Bladder microvascular endothelial cell (primary cell): ENCODE results near the gene TNFRSF11A. TPM values are rescaled to one million over a fixed set of nuclear protein-coding genes. Genes with fewer than 3 reads are reported as not detected.

Experiments used
- total RNA-seq: library from RNA; depleted of rRNA; stranded (reverse); fragments of >200 nt; gene quantifications from 2 replicates; pipeline ENCODE4 v1.2.3, GENCODE V29; 2014

The TNFRSF11A gene
- total RNA-seq = 4.4 and 21.5 TPM in 2 replicates

DNA sequence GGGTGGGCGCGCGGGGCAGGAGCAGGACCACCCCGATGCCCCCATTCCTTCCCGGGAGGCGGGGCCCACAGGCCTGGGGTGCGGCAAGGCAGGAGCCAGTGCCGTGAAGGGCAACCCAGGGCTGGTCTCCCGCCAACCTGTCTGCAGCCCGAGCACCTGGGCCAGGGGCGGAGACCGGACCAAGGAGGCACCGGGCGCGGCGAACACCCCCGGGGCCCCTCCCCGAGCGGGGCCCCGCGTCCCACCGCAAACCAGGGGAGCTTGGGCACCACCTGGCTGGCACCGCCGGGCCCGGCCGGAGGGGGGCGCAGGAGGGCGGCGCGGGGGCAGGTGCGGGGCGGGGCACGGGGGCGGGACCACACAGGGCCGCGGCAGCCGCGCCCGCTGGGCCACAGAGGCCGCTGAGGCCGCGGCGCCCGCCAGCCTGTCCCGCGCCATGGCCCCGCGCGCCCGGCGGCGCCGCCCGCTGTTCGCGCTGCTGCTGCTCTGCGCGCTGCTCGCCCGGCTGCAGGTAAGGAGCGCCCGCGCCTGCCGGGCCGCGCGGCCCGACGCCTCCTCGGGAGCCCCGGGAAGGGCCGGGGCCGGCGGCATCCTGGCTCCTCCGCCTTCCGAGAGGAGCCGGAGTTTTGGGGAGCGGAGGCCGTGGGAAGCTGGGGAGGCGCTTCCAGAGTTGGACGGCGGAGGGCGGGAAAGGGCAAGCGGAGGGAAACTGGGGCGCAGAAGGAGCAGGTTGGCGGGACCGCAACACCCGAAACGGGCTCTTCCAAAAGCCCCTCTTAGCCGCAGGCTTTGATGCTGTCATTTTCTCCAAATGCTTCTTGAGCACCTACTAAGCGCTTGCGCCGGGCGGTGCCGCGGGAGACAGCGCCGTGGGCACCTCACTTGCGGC lies at the start of gene TNFRSF11A:
TSS of gene TNFRSF11A (plus strand) at position 394 of the 889 bp plus-strand sequence. CDS start at position 437, 43 bp downstream.

Other genes starting within 250 kb of the TNFRSF11A start
- gene PIGN, start 138.3 kb upstream of the TNFRSF11A start, total RNA-seq = 26.2 and 73.3 TPM in 2 replicates
- gene RELCH, start 138.1 kb upstream of the TNFRSF11A start, total RNA-seq = 18.1 and 39.5 TPM in 2 replicates
- gene ZCCHC2, start 197.7 kb downstream of the TNFRSF11A start, total RNA-seq = 21.5 and 21.6 TPM in 2 replicates